ENCODE data around the gene TCHHL1.
A peak's percentile ranks its signal among the peaks of the same experiment; 100 is the strongest.
"Not testable (repeated sequence)": the region's sequence is repeated elsewhere in the genome, so short reads cannot be mapped to it uniquely, and the experiment has no call there.

Gene TCHHL1

GRCh38 chr1:152108882-152109222 lies 20.0 kb upstream of the TCHHL1 start:
- Mint-ChIP-seq H3K4me1 (ENCODE audit: low read depth) (no peaks in the 10 kb centered on the region), H3K36me3 (ENCODE audit: low read depth) (no peaks in the 10 kb centered on the region), H3K9me3 (no peaks in the 10 kb centered on the region), H3K27me3 (peaks cover 8% of the 10 kb centered on the region), H3K4me3 (no peak overlapping the region), H3K27ac (no peak overlapping the region)

GRCh38 chr1:152107984-152108881 lies 19.4 kb upstream of the TCHHL1 start:
- peak overlapping the region; percentile 39 for H3K27ac Mint-ChIP-seq
- no peaks in the 10 kb centered on the region for H3K9me3 Mint-ChIP-seq
- H3K4me1 Mint-ChIP-seq (ENCODE audit: low read depth), result no peaks in the 10 kb centered on the region
- no peak overlapping the region for H3K4me3 Mint-ChIP-seq
- no peaks in the 10 kb centered on the region for H3K36me3 Mint-ChIP-seq (ENCODE audit: low read depth)
- peaks cover 13% of the 10 kb centered on the region for H3K27me3 Mint-ChIP-seq

GRCh38 chr1:152107031-152107983 lies 18.4 kb upstream of the TCHHL1 start:
- Mint-ChIP-seq H3K4me3 (no peak overlapping the region), H3K4me1 (ENCODE audit: low read depth) (no peaks in the 10 kb centered on the region), H3K27ac (no peak overlapping the region), H3K9me3 (no peaks in the 10 kb centered on the region), H3K36me3 (ENCODE audit: low read depth) (no peaks in the 10 kb centered on the region), H3K27me3 (peaks cover 18% of the 10 kb centered on the region)

- H3K4me1 Mint-ChIP-seq (ENCODE audit: low read depth), result no peaks in the 10 kb centered on the region
- no peaks in the 10 kb centered on the region for H3K9me3 Mint-ChIP-seq
- H3K27ac Mint-ChIP-seq, result no peak overlapping the region
- H3K4me3 Mint-ChIP-seq, result no peak overlapping the region
- peaks cover 31% of the 10 kb centered on the region for H3K27me3 Mint-ChIP-seq
- H3K36me3 Mint-ChIP-seq (ENCODE audit: low read depth), result no peaks in the 10 kb centered on the region
These were observed 16.0 kb upstream of the TCHHL1 start for GRCh38 chr1:152104854-152105253.

- H3K9me3 Mint-ChIP-seq, result peaks cover 14% of the 10 kb centered on the region
- H3K36me3 Mint-ChIP-seq (ENCODE audit: low read depth), result no peaks in the 10 kb centered on the region
- H3K4me3 Mint-ChIP-seq, result no peak overlapping the region
- no peak overlapping the region for H3K27ac Mint-ChIP-seq
- no peaks in the 10 kb centered on the region for H3K4me1 Mint-ChIP-seq (ENCODE audit: low read depth)
- peaks cover 70% of the 10 kb centered on the region for H3K27me3 Mint-ChIP-seq
These were observed 8.1 kb upstream of the TCHHL1 start for GRCh38 chr1:152096931-152097330.

GRCh38 chr1:152086760-152087159 lies 2.1 kb downstream of the TCHHL1 start:
- H3K9me3 Mint-ChIP-seq, result peaks cover 4% of the 10 kb centered on the region
- H3K36me3 Mint-ChIP-seq (ENCODE audit: low read depth), result no peaks in the 10 kb centered on the region
- H3K4me1 Mint-ChIP-seq (ENCODE audit: low read depth), result no peaks in the 10 kb centered on the region
- H3K4me3 Mint-ChIP-seq, result no peak overlapping the region
- peaks cover 19% of the 10 kb centered on the region for H3K27me3 Mint-ChIP-seq
- H3K27ac Mint-ChIP-seq, result no peak overlapping the region

- Mint-ChIP-seq H3K27ac (no peak overlapping the region), H3K4me1 (ENCODE audit: low read depth) (no peaks in the 10 kb centered on the region), H3K36me3 (ENCODE audit: low read depth) (no peaks in the 10 kb centered on the region), H3K27me3 (peaks cover 5% of the 10 kb centered on the region), H3K9me3 (no peaks in the 10 kb centered on the region), H3K4me3 (no peak overlapping the region)
These were observed 4.0 kb downstream of the TCHHL1 start for GRCh38 chr1:152084853-152085252.

GRCh38 chr1:152081026-152081425 lies 7.8 kb downstream of the TCHHL1 start:
- not testable (repeated sequence) for H3K27ac Mint-ChIP-seq; H3K9me3 Mint-ChIP-seq; H3K27me3 Mint-ChIP-seq; H3K36me3 Mint-ChIP-seq (ENCODE audit: low read depth); H3K4me3 Mint-ChIP-seq; H3K4me1 Mint-ChIP-seq (ENCODE audit: low read depth)

- not testable (repeated sequence) for H3K4me1 Mint-ChIP-seq (ENCODE audit: low read depth)
These were observed 8.4 kb downstream of the TCHHL1 start for GRCh38 chr1:152080494-152080893.

GRCh38 chr1:152078831-152079441 lies 9.9 kb downstream of the TCHHL1 start:
- Mint-ChIP-seq H3K27me3 (peaks cover 11% of the 10 kb centered on the region), H3K4me3 (no peak overlapping the region), H3K9me3 (no peaks in the 10 kb centered on the region), H3K4me1 (ENCODE audit: low read depth) (no peaks in the 10 kb centered on the region), H3K27ac (no peak overlapping the region), H3K36me3 (ENCODE audit: low read depth) (no peaks in the 10 kb centered on the region)

More at GRCh38 chr1:152080494-152080893, 8.4 kb downstream of the TCHHL1 start:
- not testable (repeated sequence) for H3K36me3 Mint-ChIP-seq (ENCODE audit: low read depth); H3K27ac Mint-ChIP-seq; H3K27me3 Mint-ChIP-seq; H3K9me3 Mint-ChIP-seq; H3K4me3 Mint-ChIP-seq

GRCh38 chr1:152072311-152072710 lies 16.6 kb downstream of the TCHHL1 start:
- Mint-ChIP-seq H3K27me3 (peaks cover 23% of the 10 kb centered on the region), H3K4me1 (ENCODE audit: low read depth) (no peaks in the 10 kb centered on the region), H3K4me3 (no peak overlapping the region), H3K9me3 (no peaks in the 10 kb centered on the region), H3K27ac (no peak overlapping the region), H3K36me3 (ENCODE audit: low read depth) (no peaks in the 10 kb centered on the region)

GRCh38 chr1:152071123-152071522 lies 17.7 kb downstream of the TCHHL1 start:
- Mint-ChIP-seq H3K4me1 (ENCODE audit: low read depth) (no peaks in the 10 kb centered on the region), H3K27me3 (peaks cover 18% of the 10 kb centered on the region), H3K27ac (no peak overlapping the region)

GRCh38 chr1:152067929-152068328 lies 20.9 kb downstream of the TCHHL1 start:
- no peaks in the 10 kb centered on the region for H3K36me3 Mint-ChIP-seq (ENCODE audit: low read depth)
- H3K27me3 Mint-ChIP-seq, result peaks cover 21% of the 10 kb centered on the region
- no peak overlapping the region for H3K4me3 Mint-ChIP-seq
- H3K27ac Mint-ChIP-seq, result no peak overlapping the region
- H3K4me1 Mint-ChIP-seq (ENCODE audit: low read depth), result no peaks in the 10 kb centered on the region
- no peaks in the 10 kb centered on the region for H3K9me3 Mint-ChIP-seq

More at GRCh38 chr1:152071123-152071522, 17.7 kb downstream of the TCHHL1 start:
- Mint-ChIP-seq H3K9me3 (no peaks in the 10 kb centered on the region), H3K4me3 (no peak overlapping the region), H3K36me3 (ENCODE audit: low read depth) (no peaks in the 10 kb centered on the region)

GRCh38 chr1:152067150-152067549 lies 21.7 kb downstream of the TCHHL1 start:
- no peak overlapping the region for H3K27ac Mint-ChIP-seq
- H3K36me3 Mint-ChIP-seq (ENCODE audit: low read depth), result no peaks in the 10 kb centered on the region
- H3K4me1 Mint-ChIP-seq (ENCODE audit: low read depth), result no peaks in the 10 kb centered on the region
- H3K9me3 Mint-ChIP-seq, result no peaks in the 10 kb centered on the region
- H3K4me3 Mint-ChIP-seq, result no peak overlapping the region
- H3K27me3 Mint-ChIP-seq, result peaks cover 21% of the 10 kb centered on the region

GRCh38 chr1:152061952-152062351 lies 26.9 kb downstream of the TCHHL1 start:
- Mint-ChIP-seq H3K27me3 (peaks cover 19% of the 10 kb centered on the region), H3K27ac (no peak overlapping the region), H3K4me3 (no peak overlapping the region), H3K9me3 (no peaks in the 10 kb centered on the region), H3K4me1 (ENCODE audit: low read depth) (no peaks in the 10 kb centered on the region), H3K36me3 (ENCODE audit: low read depth) (no peaks in the 10 kb centered on the region)
